ENCODE measurements around the gene PEMT. TPM values are rescaled to one million over a fixed set of nuclear protein-coding genes. Genes with fewer than 3 reads are reported as not detected.

PEMT gene
- total and polyA plus RNA-seq, 9 of the 15 experiments (the other 6 are each of a cell fraction or from before 2014, with no cell fraction given) = 1.4 to 36.4 (median 13.6) TPM

DNA sequence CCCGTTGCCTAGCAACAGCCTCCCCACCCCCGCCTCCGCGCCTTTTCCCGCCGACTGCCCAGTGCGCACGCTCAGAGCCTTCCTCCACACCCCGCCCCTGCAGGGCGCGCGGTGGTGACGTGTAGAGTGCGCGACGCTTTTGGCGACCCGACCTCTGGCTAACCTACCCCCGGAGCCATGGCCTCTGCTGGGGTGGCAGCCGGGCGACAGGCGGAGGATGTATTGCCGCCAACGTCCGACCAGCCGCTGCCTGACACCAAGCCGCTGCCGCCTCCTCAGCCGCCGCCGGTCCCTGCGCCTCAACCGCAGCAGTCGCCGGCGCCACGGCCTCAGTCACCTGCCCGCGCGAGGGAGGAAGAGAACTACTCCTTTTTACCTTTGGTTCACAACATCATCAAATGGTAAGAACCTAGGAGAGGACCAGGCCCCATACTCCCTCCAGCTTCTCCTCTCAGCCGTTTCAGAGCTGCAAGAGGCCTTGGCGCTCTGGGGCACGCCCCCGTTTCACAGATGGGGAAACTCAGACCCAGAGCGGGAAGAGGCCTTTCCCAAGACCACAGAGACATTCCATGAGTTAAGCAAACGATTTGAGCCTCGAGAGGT lies 114.5 kb downstream of the PEMT start, which contains the start of gene MED9 (continued):
- TF ChIP-seq E2F8 (IDR thresholded peaks at IDR 0.05; ENCODE audit: low read depth, partially characterized antibody) = peak; percentile 37
- TF ChIP-seq CREM (IDR thresholded peaks at IDR 0.05; ENCODE audit: low read depth) = peak; percentile 100
- no peak for TF ChIP-seq ZNF431 (CRISPR knock-in tag; IDR thresholded peaks at IDR 0.05)
- no peak for TF ChIP-seq SMARCE1 (IDR thresholded peaks at IDR 0.05)
- no peak for TF ChIP-seq GATAD2A (IDR thresholded peaks at IDR 0.05)
- TF ChIP-seq POLR2AphosphoS2 (IDR thresholded peaks at IDR 0.05; ENCODE audit: low read length) = no peak
- TF ChIP-seq, protein P1, sequence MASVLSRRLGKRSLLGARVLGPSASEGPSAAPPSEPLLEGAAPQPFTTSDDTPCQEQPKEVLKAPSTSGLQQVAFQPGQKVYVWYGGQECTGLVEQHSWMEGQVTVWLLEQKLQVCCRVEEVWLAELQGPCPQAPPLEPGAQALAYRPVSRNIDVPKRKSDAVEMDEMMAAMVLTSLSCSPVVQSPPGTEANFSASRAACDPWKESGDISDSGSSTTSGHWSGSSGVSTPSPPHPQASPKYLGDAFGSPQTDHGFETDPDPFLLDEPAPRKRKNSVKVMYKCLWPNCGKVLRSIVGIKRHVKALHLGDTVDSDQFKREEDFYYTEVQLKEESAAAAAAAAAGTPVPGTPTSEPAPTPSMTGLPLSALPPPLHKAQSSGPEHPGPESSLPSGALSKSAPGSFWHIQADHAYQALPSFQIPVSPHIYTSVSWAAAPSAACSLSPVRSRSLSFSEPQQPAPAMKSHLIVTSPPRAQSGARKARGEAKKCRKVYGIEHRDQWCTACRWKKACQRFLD (CRISPR knock-in tag; IDR thresholded peaks at IDR 0.05) = no peak
- TF ChIP-seq, protein P2, sequence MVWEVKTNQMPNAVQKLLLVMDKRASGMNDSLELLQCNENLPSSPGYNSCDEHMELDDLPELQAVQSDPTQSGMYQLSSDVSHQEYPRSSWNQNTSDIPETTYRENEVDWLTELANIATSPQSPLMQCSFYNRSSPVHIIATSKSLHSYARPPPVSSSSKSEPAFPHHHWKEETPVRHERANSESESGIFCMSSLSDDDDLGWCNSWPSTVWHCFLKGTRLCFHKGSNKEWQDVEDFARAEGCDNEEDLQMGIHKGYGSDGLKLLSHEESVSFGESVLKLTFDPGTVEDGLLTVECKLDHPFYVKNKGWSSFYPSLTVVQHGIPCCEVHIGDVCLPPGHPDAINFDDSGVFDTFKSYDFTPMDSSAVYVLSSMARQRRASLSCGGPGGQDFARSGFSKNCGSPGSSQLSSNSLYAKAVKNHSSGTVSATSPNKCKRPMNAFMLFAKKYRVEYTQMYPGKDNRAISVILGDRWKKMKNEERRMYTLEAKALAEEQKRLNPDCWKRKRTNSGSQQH (CRISPR knock-in tag; IDR thresholded peaks at IDR 0.05) = no peak
- no peak for TF ChIP-seq ELF1 (tag; IDR thresholded peaks at IDR 0.05)
- TF ChIP-seq ZEB2 (IDR thresholded peaks at IDR 0.05) = no peak
- no peak for TF ChIP-seq KDM1A (IDR thresholded peaks at IDR 0.05)
- TF ChIP-seq TCFL5 (CRISPR knock-in tag; conservative IDR thresholded peaks at IDR 0.05) = no peak
- TF ChIP-seq XRCC5 (IDR thresholded peaks at IDR 0.05; ENCODE audit: low read depth, low read length) = no peak
- TF ChIP-seq ETV6 (IDR thresholded peaks at IDR 0.05; ENCODE audit: borderline replicate concordance in 1 of 2, low read depth in 2 of 2, low read length in 1 of 2) = no peak
- 0 out of 2 replicates have a peak, but pooled peaks have one; percentile 32 for TF ChIP-seq ETV6 (CRISPR knock-in tag; IDR thresholded peaks at IDR 0.05; ENCODE audit: borderline replicate concordance)
- no peak for TF ChIP-seq BRD4 (IDR thresholded peaks at IDR 0.05)
- TF ChIP-seq PHTF2 (CRISPR knock-in tag; IDR thresholded peaks at IDR 0.05) = no peak
- TF ChIP-seq MAZ (CRISPR knock-in tag; conservative IDR thresholded peaks at IDR 0.05 in 1 of 2, IDR thresholded peaks at IDR 0.05 in 1 of 2) = peak; percentile 93 to 97
- no peak for TF ChIP-seq HOMEZ (CRISPR knock-in tag; IDR thresholded peaks at IDR 0.05)
- TF ChIP-seq PTTG1 (tag; IDR thresholded peaks at IDR 0.05; ENCODE audit: low read depth) = no peak
- TF ChIP-seq HMG20A (CRISPR knock-in tag; conservative IDR thresholded peaks at IDR 0.05) = no peak

Data from K562 (cell line).